Activated CD4-positive, CD25-positive, alpha-beta regulatory T cell treated with anti-CD3 and anti-CD28 coated beads, Interleukin-2, amount 50 U/mL, for 72 hours (primary cell): Measurements from ENCODE around the gene ERI2.

Experiments
- DNase-seq: peaks from one replicate; pipeline ENCODE4 v3.0.0; 2021

ERI2 gene, protein sequence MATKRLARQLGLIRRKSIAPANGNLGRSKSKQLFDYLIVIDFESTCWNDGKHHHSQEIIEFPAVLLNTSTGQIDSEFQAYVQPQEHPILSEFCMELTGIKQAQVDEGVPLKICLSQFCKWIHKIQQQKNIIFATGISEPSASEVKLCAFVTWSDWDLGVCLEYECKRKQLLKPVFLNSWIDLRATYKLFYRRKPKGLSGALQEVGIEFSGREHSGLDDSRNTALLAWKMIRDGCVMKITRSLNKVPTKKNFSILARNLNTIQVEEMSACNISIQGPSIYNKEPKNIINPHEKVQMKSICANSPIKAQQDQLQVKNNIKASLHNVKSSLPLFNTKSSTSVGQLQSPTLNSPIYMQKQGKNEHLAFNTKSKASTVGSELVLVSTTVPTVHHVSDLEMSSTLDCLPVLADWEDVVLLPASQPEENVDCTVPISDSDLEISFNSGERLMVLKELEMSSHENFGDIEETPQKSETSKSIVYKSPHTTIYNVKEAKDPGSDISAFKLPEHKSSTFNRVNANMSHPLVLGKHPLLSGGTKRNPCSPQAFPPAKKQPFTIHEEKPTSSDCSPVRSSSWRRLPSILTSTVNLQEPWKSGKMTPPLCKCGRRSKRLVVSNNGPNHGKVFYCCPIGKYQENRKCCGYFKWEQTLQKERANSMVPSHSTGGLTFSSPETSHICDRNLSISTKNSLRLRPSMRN

DNA sequence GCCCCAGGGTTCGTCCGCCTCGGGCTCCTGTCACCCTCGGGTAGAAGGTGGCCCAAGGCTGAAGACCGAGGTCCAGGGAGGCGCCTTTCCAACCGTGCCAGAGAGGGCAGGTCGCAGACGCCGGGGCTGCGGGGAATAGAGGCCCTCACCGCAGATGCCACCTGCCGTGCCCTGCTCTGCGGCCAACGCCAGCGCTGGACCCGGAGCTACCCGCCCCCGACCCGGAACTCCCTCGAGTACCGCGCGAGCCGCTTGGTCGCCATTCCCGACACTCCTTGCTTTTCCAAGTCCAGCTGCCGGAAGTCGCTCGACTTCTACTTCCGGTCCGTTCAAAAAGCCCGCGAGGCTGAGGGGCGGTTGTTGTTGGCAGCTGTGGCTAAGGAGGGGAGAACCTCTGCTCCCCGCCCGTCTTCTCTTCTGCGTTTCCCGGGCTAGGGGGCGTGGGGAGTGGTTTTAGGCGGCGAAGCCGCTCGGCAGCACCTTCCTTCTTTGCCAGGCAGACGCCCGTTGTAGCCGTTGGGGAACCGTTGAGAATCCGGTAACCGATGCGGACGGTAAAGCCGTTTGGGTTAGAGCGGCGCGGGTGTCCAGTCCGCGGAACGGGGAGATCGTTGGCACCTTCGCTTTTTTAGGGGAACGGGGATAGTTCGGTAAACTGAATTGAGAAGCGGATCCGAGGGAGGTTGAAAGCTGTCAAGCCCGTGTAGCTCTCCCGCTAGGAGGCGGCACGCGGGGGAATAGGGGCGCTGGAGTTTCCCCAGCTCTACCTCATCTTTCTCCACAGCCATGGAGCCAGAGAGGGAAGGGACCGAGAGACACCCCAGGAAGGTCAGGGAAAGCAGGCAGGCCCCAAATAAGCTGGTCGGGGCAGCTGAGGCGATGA, at the start of gene ERI2, which contains the start of gene REXO5:
ERI2 (minus strand) TSS at position 305 of the 883 bp plus-strand sequence; CDS start at position 263, 42 bp downstream.
REXO5 (plus strand) TSS at position 360 of the 883 bp plus-strand sequence; CDS start at position 787, 427 bp downstream.
- peak; percentile 74 for DNase-seq

DNA sequence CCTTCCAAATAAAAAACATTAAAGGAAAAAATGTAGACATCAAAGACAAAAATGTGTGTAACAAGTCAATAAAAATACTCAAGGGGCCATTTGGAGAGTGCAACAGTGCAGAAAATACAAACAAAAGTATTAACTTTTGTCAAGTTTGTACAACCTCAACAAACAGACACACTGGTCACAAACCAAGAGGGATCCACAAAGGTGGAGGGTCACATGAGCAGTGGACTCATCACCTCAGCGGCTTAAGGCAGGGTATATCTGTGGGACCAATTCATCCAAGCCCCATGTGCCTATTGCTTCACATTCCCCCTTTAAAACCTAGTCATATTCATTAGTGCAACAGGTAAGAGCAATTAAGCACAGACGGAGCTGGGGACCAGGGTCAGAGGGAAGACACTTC, 48.7 kb upstream of the ERI2 start:
- DNase-seq = no peak

DNA sequence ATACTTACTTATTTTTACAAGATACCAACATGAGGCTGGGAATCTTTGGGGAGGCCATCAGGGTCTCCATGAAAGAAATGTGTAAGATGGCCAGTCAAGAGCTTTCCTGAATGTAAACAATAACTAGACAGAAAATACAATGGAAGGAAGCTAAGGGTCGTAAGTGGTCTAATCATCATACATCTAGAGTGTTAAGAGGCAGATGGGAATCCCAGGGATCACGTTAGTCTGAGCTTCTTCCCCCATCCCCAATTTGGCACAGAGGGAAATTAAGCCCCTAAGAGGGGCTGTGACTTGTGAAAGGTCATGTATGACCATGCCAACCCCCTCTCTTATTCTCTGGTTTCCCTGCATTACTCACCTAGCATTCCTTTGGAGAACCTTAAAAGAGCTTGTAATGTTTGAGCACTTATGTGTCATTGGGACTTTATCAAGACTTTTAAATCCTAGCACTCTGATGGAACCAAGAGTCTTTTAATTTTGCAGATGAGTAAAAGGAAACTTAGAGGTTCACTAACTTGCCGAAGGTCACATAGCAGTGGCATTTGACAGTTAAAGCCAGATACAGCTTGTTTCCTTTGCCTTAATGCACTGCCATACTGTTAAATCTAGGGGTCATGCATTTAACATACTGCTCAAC, 47.8 kb upstream of the ERI2 start:
- DNase-seq = no peak

DNA sequence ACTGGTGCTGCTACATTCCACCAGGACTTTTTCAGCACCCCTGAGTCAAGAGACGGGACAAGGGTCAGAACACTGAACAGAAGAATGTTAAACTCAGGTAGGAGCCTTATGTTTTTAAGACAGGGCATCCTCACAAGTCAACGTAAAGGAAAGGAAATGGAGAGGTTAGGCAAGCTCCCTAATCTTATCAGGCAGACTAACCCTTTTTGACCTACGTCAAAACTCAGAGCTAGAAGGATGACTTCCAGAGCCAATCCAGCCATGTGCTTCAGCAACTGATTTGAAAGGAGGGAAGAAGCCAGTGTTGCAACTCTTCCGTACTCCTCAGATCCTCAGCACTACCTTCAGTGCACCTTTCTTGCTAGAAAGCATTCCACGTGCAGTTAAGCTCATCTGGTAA, 46.9 kb upstream of the ERI2 start:
- no peak for DNase-seq

DNA sequence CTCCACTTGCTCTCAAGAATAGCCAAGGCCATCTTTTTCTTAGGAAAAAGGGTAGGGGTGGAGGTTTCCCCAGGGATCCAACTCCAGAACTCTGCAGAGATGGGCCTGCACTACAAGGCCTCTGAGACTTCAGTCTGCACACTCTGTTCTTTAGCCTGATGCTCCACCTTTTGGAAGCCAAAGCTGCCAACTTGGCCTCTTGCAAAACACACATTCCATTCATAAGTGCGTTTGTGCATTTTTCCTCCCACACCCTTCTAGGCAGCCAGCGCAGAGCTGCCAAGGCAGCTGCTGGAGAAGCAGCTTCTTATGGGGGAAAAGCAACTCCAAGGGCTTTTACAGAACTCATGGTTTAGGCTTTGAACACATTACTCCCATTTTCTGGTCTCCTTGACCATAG, 45.3 kb upstream of the ERI2 start:
- no peak for DNase-seq

DNA sequence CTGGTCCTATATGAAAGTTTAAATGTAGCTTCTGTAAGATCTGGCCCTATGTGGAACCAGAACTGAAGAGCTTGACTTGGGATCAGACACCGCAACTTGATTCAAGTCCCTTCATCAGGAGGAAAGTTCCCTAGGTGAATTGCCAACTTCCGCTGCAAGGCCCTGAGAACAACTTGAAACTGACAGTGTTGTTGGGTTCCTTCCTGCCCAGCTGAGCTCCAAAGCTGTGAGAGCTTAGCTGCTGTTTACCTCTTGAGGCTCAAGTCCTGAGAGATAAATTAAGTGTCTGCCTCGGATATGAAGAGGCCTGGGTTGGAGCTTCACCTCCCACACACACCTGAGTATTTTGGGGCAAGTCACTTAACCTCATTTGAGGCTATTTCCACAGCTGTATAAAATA, 44.7 kb upstream of the ERI2 start:
- DNase-seq = no peak

DNA sequence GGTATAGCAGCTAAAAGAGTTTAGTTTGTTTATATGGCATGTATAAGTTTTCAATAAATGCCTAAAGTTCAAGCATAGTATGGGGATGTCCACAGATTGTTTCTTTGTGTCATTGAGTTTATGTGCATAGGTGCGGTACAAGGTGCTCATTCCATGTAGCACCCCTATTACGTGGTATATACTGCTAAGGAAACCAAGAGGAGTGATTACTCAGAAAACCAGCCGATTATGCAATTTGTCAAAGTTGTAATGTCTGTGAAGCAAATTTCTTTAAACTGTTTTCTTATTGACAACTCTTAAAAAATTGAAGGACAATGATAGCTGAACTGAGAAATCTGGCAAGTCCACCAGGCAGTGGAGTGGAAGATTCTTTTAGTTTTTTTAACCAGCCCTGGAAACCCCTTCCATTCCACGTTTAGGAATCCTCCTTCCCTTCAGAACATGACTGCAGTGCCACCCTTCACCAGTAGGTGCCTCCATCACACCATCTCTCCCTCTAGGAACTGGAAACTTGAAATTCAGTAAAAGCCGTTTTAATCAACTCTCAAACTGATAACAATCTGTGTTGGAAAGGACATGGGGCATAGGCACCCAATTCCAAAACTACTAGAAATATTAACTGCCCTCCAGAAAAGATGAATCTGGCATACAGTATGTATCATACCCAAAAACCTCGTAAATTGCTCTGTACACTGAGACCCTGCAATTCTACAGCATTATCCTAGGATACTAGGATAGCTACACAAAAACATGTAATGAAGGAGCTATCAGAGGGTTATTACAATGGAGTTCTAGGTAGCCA, 43.5 kb upstream of the ERI2 start:
- peak; percentile 64 for DNase-seq

DNA sequence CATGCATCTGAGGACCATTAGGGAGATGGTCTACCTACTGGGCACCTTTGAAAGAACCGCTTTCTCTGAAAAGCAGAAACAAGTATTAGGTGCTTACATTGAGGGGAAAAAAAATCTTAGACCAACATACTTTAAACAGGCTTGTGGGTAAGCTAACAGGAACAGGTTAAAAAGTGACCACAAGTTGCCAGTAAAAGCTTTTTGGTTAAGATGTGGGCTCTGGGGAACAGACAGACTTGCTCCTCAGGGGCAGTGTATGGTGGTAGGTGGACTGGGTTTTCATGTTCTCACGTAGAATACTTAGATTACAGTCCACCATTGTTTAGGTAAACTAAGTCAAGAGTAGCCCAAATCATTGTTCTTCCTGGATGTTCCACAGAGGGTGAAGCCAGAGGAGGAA, 41.3 kb upstream of the ERI2 start:
- no peak for DNase-seq

DNA sequence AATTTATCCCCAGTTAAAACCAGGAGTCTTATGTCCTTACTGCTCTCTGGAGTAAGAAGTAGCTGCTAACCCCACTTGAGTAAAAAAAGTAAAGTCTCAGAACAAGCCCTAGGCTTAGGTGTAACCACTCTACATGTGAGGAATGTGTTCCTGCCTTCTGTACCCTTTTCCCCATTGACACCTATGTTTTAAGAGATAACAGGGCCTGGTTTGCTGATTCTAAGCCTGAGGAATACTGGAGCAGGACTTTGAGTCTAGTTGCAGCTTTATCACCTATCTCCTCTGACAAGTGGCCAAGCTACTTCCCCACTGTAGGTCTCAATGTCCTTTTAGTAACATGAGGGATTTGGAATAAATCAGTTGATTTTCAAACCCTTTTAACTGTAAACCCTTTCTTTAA, 40.3 kb upstream of the ERI2 start:
- no peak for DNase-seq

DNA sequence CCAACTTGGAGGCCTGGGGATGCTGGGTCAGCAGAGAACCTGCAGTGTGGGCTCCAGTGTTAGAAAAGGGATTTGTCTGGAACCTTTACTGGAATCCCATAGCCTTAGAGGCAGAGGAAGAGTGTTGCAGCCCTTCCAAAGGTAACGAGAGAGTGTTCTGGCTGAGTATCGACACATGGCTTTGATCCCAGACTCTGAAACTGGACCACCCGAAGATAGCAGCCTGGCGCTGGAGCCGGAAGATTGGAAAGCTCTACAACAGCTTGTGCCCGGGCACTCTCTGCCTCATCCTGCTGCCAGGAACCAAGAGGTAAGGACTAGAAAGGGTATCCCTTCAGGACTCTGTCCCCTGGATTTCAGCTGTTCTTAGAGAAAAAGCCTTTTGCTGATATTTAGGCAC, 39.8 kb upstream of the ERI2 start:
- no peak for DNase-seq

DNA sequence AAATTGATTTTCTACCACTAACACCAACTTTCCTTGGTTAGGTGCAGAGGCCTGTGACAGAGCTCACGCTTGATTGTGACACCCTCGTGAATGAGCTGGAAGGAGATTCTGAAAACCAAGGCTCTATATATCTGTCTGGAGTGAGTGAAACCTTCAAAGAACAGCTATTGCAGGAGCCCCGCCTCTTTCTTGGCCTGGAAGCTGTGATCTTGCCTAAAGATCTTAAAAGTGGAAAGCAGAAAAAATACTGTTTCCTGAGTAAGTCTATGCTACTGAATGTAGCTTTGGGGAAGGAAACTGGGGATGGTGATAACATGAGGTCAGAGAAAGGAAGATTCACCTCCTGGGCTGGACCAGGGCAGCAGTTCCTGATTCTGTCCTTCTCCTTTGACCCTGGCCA, 38.3 kb upstream of the ERI2 start:
- DNase-seq = no peak

DNA sequence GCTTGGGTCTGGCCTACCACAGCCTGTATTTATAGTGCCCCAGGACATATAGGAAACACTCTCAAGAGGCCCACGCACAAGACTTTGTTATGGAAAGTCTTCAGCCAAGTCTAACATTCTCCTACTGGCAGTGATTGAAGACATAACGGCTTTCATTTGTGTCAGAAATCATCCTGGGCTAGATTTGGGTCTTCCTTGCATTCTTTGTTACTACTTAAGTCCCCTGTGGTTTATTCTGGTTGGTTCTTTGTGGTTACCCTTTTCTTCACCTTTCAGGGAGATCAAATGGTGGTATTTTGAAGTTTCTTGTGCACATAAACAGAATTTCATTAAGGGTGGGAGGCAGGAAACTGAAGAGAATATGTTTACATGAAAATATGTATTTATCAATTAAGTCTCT, 37.8 kb upstream of the ERI2 start:
- DNase-seq = no peak

DNA sequence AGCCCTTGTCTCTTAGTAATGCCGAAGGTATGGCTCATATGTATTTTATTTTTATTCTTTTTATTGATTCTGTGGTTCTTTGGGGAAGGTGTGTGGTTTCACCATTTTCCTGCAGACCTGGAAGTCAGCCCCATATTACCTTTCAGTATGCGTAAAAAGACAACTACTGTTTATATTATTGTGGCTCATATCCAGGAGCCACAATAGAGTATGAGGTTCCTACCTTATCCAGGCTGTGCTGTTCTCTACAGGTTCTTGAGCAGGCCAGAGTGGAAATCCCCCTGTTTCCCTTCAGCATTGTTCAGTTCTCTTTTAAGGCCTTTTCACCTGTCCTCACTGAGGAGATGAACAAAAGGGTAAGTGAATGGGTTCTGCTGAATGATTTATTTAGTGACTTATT, 33.2 kb upstream of the ERI2 start:
- DNase-seq = no peak

DNA sequence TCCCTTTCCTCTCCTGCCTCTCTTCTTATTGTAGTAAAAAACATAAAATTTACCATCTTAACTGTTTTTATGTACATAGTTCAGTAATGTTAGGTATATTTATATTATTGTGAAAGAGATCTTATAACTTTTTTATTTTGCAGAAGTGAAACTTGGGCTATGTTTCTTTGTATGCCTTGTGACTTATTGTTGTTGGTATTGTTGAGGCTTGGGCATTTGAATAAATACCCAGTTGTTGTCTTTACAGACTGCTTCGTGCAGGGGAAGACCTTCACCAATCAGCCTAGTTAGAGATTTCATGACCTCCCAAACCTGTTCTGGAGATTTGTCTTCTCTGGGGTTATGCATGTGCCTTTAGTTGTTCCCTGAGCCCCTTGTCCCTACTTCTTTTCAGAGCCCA, 32.0 kb upstream of the ERI2 start:
- DNase-seq = no peak

DNA sequence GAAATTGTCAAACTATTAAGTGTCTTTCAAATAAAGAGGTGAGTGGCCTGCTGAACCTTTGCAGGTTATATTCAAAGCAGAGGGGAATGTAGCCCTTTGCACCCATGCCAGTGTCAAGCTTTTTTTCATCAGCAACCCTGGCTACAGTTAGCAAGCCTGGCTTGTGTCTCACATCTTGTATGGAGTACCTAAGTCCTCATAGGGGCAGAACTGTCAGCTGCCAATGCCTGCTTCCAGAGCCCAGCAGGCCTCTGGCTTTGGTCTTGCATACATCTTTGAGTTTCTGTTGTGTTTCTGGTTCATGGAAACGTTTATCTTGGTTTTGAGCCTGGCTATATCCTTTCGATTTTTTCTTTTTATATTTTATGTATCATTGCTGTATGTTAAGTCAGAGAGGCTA, 26.8 kb upstream of the ERI2 start:
- DNase-seq = no peak

DNA sequence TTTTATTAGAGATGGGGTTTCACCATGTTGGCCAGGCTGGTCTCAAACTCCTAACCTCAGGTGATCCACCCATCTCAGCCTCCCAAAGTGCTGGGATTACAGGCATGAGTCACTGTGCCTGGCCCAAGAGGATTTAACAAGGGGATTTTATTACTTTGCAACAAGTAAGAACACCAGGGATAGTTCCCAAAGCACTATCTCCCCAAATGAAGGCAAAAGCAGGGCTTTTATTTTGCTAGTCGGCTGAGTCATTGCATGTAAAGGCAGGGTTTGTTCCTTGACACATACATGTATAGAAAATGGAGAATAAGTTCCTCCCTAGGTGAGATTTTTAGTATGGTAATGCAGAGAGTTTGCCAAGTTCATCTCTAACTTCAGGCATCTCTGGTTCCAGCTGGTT, 24.1 kb upstream of the ERI2 start:
- DNase-seq = no peak

DNA sequence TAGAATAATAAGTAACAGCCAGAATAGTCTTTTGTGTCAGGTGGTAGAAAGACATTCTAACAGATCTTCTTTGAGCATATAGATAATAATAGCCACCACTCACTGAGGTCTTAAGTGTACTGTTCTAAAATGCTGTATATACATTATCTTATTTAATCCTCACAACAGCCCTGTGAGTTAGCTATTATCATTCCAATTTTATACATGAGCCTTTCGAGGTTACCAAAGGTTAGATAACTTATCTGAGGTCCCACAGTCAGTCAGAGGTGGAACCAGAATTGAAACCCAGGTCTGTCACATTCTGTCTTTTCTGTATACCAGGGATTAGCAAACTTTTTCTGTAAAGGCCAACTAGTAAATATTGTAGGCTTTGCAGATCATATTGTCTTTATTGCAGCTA, 23.3 kb upstream of the ERI2 start:
- DNase-seq = no peak

DNA sequence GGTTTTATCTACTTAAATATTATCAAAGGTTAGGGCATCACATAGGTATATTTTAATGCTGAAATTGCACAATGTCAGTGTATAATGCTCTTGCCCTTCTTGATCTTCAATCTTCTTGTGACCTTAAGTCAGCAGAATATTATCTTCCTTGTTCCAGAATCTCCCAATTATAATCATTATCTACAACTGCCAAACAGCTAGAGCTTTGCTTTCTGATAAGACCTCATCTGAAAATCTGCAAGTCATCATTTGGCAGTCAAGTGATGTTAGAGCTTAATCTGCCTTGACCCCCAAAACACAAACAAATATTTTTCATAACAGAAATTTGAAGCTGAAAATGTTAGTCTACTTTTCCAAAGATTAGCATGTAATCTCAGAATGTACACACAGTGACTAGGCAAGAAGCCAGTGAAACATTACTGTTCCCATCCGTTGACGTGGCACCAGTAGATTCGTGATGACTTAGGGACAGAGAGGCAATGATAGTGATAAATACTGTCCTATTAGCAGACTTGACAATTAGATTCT, 19.8 kb upstream of the ERI2 start:
- DNase-seq = no peak

DNA sequence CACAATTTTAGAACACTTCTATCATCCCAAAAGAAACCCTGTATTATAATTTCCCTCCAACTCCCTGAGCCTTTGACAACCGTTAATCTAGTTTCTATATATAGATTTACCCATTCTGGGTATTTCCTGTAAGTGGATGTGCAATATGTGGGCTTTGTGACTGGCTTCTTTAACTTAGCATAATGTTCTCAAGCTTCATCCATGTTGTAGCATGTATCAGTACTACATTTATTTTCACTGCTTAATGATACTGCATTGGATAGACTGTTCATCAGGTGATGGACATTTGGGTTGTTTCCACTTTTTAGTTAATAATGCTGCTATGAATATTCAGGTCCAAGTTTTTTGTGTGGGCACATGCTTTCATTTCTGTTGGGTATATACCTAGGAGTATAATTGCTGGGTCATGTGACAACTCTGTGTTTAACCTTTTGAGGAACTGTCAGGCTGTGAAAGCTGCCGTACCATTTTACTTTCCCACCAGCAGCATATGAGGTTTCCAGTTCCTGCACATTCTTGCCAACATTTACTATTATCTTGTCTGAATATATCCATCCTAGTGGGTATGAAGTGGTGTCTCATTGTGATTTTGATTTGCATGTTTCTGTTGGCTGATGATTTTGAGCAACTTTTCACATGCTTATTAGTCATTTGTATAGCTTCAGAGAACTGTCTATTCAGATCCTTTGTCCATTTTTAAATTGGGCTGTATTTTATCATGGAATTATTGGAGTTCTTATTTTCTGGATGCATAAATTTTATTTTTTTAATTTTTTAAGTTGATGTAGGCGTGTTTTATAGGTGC, 16.5 kb upstream of the ERI2 start:
- DNase-seq = no peak

DNA sequence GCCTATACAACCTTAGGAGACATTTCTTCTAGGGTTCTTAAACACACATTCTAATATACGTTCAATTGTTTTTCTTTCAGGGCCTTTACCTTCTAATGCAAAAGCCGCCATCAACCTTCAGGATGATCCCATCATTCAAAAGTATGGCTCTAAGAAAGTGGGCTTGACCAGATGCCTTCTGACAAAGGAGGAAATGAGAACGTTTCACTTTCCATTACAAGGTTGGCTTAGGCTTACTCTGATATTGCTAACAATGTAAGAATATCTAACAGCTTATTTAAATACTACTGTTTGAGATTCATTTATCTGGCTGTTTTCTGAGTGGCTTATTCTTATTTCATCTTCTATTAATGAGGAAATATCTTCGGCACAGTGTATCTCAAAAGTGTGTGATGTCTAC, 15.4 kb upstream of the ERI2 start:
- no peak for DNase-seq
